SU-DHL-6 (cell line): Measurements from ENCODE around the gene GPC1.

ENCODE experiments used
- H2AFZ ChIP-seq: fragments of 200-600 bp; sonication (generic); 2 replicates; pipeline ENCODE4 v1.6.1; 2014; ENCODE audit warnings: low read depth, mild to moderate bottlenecking, moderate library complexity, mixed read lengths, antibody characterized with exemption, low read length; ENCODE audit not compliant: severe bottlenecking
- H3F3A ChIP-seq: fragments of 200-600 bp; shearing (Covaris generic); 2 replicates; pipeline ENCODE4 v1.6.0; 2016; ENCODE audit warnings: antibody characterized with exemption, mild to moderate bottlenecking; ENCODE audit not compliant: insufficient read depth
- H3K27ac ChIP-seq: fragments of 200-600 bp; sonication (generic); 2 replicates; pipeline ENCODE4 v1.5.1; 2016; ENCODE audit warnings: low read depth, mild to moderate bottlenecking, low read length, moderate library complexity, mixed read lengths
- H3K27me3 ChIP-seq: fragments of 200-600 bp; sonication (generic), shearing (Covaris generic); 2 replicates; pipeline ENCODE4 v1.6.0; 2014; ENCODE audit warnings: mild to moderate bottlenecking, low read length
- H3K36me3 ChIP-seq: fragments of 200-600 bp; sonication (generic); 2 replicates; pipeline ENCODE4 v1.6.1; 2014; ENCODE audit warnings: mild to moderate bottlenecking, low read length, mixed read lengths
- H3K4me2 ChIP-seq: fragments of 300-600, 200-600 bp; shearing (Covaris generic), sonication (generic); 2 replicates; pipeline ENCODE4 v1.6.0; 2014; ENCODE audit warnings: low read length, low read depth, mild to moderate bottlenecking; ENCODE audit not compliant: poor library complexity, severe bottlenecking
- H3K4me3 ChIP-seq: fragments of 200-600 bp; sonication (generic); 2 replicates; pipeline ENCODE4 v1.5.1; 2014; ENCODE audit warnings: antibody characterized with exemption, low read length, mild to moderate bottlenecking, mixed read lengths; ENCODE audit not compliant: insufficient read depth, poor library complexity, severe bottlenecking
- H3K79me2 ChIP-seq: fragments of 200-600 bp; sonication (generic); 2 replicates; pipeline ENCODE4 v1.6.1; 2014; ENCODE audit warnings: mild to moderate bottlenecking, low read length, moderate library complexity; ENCODE audit not compliant: insufficient read depth
- H3K9ac ChIP-seq: fragments of 200-600 bp; sonication (generic); 2 replicates; pipeline ENCODE4 v1.7.0; 2014; ENCODE audit warnings: mild to moderate bottlenecking, low read length
- H3K9me2 ChIP-seq: fragments of 200-600 bp; sonication (generic); replicated peaks from 2 replicates; pipeline ENCODE4 v1.6.1; 2014; ENCODE audit warnings: low read length; ENCODE audit not compliant: insufficient read depth
- H3K9me3 ChIP-seq: fragments of 200-600 bp; sonication (generic); 2 replicates; pipeline ENCODE4 v1.6.1; 2014; ENCODE audit warnings: low read length, mixed read lengths; ENCODE audit not compliant: insufficient read depth
- H4K20me1 ChIP-seq: fragments of 200-600 bp; sonication (generic); 2 replicates; pipeline ENCODE4 v1.6.1; 2014; ENCODE audit warnings: low read depth, mild to moderate bottlenecking, antibody characterized with exemption, low read length, moderate library complexity, mixed read lengths
- CTCF ChIP-seq: fragments of 200-600 bp; sonication (generic); IDR thresholded peaks from one replicate; pipeline ENCODE4 v1.5.1; 2017; ENCODE audit warnings: antibody characterized with exemption, mild to moderate bottlenecking, low read length, moderate library complexity; ENCODE audit not compliant: insufficient read depth, poor library complexity, severe bottlenecking
- EZH2phosphoT487 ChIP-seq: fragments of 200-600 bp; sonication (generic), shearing (Covaris generic); conservative IDR thresholded peaks from 2 replicates; pipeline ENCODE4 v1.6.1; 2018; ENCODE audit warnings: mild to moderate bottlenecking, antibody characterized with exemption, low read length, moderate library complexity, mixed read lengths

Gene GPC1

GRCh38 chr2:240404174-240404852 lies 31.1 kb upstream of the GPC1 start:
- H3K4me2 ChIP-seq: no peak overlapping the region
- no peaks in the 10 kb centered on the region for H3K9me3 ChIP-seq
- TF ChIP-seq EZH2phosphoT487: no peak
- no peak for TF ChIP-seq CTCF
- no peak overlapping the region for H3K27ac ChIP-seq
- no peaks in the 10 kb centered on the region for H3K27me3 ChIP-seq
- no peak overlapping the region for H3K9ac ChIP-seq
- H3K9me2 ChIP-seq: no peaks in the 10 kb centered on the region
- H3K79me2 ChIP-seq: no peaks in the 10 kb centered on the region
- no peaks in the 10 kb centered on the region for H4K20me1 ChIP-seq
- no peaks in the 10 kb centered on the region for H3K36me3 ChIP-seq
- H3F3A ChIP-seq: no peaks in the 10 kb centered on the region
- no peak overlapping the region for H2AFZ ChIP-seq
- H3K4me3 ChIP-seq: no peak overlapping the region

- no peak overlapping the region for H3K4me3 ChIP-seq
- H3K27me3 ChIP-seq: no peaks in the 10 kb centered on the region
- H4K20me1 ChIP-seq: no peaks in the 10 kb centered on the region
- no peak overlapping the region for H3K9ac ChIP-seq
- TF ChIP-seq CTCF (no peak), EZH2phosphoT487 (no peak)
- H3K9me3 ChIP-seq: no peaks in the 10 kb centered on the region
- H3K36me3 ChIP-seq: no peaks in the 10 kb centered on the region
- no peak overlapping the region for H3K27ac ChIP-seq
- no peak overlapping the region for H2AFZ ChIP-seq
- H3K9me2 ChIP-seq: no peaks in the 10 kb centered on the region
- no peaks in the 10 kb centered on the region for H3K79me2 ChIP-seq
- no peaks in the 10 kb centered on the region for H3F3A ChIP-seq
- no peak overlapping the region for H3K4me2 ChIP-seq
These were observed 30.3 kb upstream of the GPC1 start for GRCh38 chr2:240405133-240405532.

- Histone ChIP-seq H3K27me3 (no peaks in the 10 kb centered on the region), H3K9me3 (no peaks in the 10 kb centered on the region), H3K36me3 (no peaks in the 10 kb centered on the region), H3K4me3 (no peak overlapping the region), H3K27ac (no peak overlapping the region), H3F3A (no peaks in the 10 kb centered on the region), H4K20me1 (no peaks in the 10 kb centered on the region), H3K9ac (no peak overlapping the region), H3K9me2 (no peaks in the 10 kb centered on the region), H2AFZ (no peak overlapping the region), H3K4me2 (no peak overlapping the region), H3K79me2 (no peaks in the 10 kb centered on the region)
- no peak for TF ChIP-seq EZH2phosphoT487
- no peak for TF ChIP-seq CTCF
These were observed 29.7 kb upstream of the GPC1 start for GRCh38 chr2:240405684-240406313.
